Measurements from ENCODE around the gene SPON1. TPM values are rescaled to one million over a fixed set of nuclear protein-coding genes. Genes with fewer than 3 reads are reported as not detected.

Gene SPON1
- total and polyA plus RNA-seq, 2 experiments from 2014 or later = 2.9 to 6.4 TPM

DNA sequence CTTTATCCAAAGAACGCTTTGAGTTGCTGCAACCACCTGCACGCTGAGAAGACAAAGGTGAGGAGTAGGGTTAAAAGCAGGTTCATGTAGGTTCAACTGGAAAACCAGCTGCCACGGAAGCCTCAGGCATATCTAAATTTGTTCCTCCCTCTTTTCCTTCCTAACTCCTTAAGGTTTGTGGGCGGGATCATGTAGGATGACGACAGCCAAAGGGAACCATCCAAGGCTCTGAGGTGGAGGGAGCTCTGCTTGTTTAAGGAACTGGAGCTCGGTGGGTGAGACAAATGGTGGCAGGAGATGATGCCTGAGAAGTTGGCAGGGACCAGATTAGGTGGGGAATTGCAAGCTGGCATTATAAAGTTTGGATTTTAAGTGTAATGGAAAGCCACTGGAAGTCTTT lies 60.3 kb downstream of the SPON1 start:
- Mint-ChIP-seq H3K4me1 (peaks cover 11% of the 10 kb centered on the region; the same call in 2 of the 3 replicates), H3K36me3 (ENCODE audit: low read depth) (no peaks in the 10 kb centered on the region), H3K4me3 (no peak overlapping the region), H3K27ac (no peak overlapping the region), H3K9me3 (no peaks in the 10 kb centered on the region; the same call in 2 of the 3 replicates), H3K27me3 (ENCODE audit: insufficient read depth, low read depth, poor library complexity) (peaks cover 6% of the 10 kb centered on the region)
- Histone ChIP-seq H3K4me3 (no peak overlapping the region), H3K4me2 (no peak overlapping the region), H3K36me3 (ENCODE audit: insufficient read depth) (no peaks in the 10 kb centered on the region), H3K27ac (ENCODE audit: low read depth) (no peak overlapping the region), H3K9me2 (ENCODE audit: insufficient read depth) (0 out of 2 replicates have a peak, but pooled peaks cover 3% of the 10 kb centered on the region), H3K4me1 (ENCODE audit: insufficient read depth) (no peaks in the 10 kb centered on the region), H3K27me3 (ENCODE audit: insufficient read depth) (no peaks in the 10 kb centered on the region), H4K20me1 (replicated peaks; ENCODE audit: insufficient read depth) (no peaks in the 10 kb centered on the region), H2AFZ (peak overlapping the region; percentile 23; the same call in 1 of the 2 replicates), H3F3A (replicated peaks; ENCODE audit: low read depth) (no peaks in the 10 kb centered on the region), H3K79me2 (replicated peaks; ENCODE audit: insufficient read depth) (no peaks in the 10 kb centered on the region)
- peak; percentile 38; the same call in 2 of the 3 replicates for ATAC-seq
- peak; percentile 19 for DNase-seq (ENCODE audit: low spot score)
- TF ChIP-seq, protein P1, sequence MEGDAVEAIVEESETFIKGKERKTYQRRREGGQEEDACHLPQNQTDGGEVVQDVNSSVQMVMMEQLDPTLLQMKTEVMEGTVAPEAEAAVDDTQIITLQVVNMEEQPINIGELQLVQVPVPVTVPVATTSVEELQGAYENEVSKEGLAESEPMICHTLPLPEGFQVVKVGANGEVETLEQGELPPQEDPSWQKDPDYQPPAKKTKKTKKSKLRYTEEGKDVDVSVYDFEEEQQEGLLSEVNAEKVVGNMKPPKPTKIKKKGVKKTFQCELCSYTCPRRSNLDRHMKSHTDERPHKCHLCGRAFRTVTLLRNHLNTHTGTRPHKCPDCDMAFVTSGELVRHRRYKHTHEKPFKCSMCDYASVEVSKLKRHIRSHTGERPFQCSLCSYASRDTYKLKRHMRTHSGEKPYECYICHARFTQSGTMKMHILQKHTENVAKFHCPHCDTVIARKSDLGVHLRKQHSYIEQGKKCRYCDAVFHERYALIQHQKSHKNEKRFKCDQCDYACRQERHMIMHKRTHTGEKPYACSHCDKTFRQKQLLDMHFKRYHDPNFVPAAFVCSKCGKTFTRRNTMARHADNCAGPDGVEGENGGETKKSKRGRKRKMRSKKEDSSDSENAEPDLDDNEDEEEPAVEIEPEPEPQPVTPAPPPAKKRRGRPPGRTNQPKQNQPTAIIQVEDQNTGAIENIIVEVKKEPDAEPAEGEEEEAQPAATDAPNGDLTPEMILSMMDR (conservative IDR thresholded peaks at IDR 0.05; ENCODE audit: low read depth in 2 of 2) = no peak
- TF ChIP-seq EZH2 (IDR thresholded peaks at IDR 0.05; ENCODE audit: low read depth, unreplicated experiment) = no peak
- TF ChIP-seq, protein P2, sequence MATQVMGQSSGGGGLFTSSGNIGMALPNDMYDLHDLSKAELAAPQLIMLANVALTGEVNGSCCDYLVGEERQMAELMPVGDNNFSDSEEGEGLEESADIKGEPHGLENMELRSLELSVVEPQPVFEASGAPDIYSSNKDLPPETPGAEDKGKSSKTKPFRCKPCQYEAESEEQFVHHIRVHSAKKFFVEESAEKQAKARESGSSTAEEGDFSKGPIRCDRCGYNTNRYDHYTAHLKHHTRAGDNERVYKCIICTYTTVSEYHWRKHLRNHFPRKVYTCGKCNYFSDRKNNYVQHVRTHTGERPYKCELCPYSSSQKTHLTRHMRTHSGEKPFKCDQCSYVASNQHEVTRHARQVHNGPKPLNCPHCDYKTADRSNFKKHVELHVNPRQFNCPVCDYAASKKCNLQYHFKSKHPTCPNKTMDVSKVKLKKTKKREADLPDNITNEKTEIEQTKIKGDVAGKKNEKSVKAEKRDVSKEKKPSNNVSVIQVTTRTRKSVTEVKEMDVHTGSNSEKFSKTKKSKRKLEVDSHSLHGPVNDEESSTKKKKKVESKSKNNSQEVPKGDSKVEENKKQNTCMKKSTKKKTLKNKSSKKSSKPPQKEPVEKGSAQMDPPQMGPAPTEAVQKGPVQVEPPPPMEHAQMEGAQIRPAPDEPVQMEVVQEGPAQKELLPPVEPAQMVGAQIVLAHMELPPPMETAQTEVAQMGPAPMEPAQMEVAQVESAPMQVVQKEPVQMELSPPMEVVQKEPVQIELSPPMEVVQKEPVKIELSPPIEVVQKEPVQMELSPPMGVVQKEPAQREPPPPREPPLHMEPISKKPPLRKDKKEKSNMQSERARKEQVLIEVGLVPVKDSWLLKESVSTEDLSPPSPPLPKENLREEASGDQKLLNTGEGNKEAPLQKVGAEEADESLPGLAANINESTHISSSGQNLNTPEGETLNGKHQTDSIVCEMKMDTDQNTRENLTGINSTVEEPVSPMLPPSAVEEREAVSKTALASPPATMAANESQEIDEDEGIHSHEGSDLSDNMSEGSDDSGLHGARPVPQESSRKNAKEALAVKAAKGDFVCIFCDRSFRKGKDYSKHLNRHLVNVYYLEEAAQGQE (IDR thresholded peaks at IDR 0.05; ENCODE audit: unreplicated experiment) = no peak
- TF ChIP-seq, protein P3, sequence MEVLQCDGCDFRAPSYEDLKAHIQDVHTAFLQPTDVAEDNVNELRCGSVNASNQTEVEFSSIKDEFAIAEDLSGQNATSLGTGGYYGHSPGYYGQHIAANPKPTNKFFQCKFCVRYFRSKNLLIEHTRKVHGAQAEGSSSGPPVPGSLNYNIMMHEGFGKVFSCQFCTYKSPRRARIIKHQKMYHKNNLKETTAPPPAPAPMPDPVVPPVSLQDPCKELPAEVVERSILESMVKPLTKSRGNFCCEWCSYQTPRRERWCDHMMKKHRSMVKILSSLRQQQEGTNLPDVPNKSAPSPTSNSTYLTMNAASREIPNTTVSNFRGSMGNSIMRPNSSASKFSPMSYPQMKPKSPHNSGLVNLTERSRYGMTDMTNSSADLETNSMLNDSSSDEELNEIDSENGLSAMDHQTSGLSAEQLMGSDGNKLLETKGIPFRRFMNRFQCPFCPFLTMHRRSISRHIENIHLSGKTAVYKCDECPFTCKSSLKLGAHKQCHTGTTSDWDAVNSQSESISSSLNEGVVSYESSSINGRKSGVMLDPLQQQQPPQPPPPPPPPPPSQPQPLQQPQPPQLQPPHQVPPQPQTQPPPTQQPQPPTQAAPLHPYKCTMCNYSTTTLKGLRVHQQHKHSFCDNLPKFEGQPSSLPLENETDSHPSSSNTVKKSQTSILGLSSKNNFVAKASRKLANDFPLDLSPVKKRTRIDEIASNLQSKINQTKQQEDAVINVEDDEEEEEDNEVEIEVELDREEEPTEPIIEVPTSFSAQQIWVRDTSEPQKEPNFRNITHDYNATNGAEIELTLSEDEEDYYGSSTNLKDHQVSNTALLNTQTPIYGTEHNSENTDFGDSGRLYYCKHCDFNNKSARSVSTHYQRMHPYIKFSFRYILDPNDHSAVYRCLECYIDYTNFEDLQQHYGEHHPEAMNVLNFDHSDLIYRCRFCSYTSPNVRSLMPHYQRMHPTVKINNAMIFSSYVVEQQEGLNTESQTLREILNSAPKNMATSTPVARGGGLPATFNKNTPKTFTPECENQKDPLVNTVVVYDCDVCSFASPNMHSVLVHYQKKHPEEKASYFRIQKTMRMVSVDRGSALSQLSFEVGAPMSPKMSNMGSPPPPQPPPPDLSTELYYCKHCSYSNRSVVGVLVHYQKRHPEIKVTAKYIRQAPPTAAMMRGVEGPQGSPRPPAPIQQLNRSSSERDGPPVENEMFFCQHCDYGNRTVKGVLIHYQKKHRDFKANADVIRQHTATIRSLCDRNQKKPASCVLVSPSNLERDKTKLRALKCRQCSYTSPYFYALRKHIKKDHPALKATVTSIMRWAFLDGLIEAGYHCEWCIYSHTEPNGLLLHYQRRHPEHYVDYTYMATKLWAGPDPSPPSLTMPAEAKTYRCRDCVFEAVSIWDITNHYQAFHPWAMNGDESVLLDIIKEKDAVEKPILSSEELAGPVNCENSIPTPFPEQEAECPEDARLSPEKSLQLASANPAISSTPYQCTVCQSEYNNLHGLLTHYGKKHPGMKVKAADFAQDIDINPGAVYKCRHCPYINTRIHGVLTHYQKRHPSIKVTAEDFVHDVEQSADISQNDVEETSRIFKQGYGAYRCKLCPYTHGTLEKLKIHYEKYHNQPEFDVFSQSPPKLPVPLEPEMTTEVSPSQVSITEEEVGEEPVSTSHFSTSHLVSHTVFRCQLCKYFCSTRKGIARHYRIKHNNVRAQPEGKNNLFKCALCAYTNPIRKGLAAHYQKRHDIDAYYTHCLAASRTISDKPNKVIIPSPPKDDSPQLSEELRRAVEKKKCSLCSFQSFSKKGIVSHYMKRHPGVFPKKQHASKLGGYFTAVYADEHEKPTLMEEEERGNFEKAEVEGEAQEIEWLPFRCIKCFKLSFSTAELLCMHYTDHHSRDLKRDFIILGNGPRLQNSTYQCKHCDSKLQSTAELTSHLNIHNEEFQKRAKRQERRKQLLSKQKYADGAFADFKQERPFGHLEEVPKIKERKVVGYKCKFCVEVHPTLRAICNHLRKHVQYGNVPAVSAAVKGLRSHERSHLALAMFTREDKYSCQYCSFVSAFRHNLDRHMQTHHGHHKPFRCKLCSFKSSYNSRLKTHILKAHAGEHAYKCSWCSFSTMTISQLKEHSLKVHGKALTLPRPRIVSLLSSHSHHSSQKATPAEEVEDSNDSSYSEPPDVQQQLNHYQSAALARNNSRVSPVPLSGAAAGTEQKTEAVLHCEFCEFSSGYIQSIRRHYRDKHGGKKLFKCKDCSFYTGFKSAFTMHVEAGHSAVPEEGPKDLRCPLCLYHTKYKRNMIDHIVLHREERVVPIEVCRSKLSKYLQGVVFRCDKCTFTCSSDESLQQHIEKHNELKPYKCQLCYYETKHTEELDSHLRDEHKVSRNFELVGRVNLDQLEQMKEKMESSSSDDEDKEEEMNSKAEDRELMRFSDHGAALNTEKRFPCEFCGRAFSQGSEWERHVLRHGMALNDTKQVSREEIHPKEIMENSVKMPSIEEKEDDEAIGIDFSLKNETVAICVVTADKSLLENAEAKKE (CRISPR knock-in tag; IDR thresholded peaks at IDR 0.05) = no peak
- TF ChIP-seq, protein P4, sequence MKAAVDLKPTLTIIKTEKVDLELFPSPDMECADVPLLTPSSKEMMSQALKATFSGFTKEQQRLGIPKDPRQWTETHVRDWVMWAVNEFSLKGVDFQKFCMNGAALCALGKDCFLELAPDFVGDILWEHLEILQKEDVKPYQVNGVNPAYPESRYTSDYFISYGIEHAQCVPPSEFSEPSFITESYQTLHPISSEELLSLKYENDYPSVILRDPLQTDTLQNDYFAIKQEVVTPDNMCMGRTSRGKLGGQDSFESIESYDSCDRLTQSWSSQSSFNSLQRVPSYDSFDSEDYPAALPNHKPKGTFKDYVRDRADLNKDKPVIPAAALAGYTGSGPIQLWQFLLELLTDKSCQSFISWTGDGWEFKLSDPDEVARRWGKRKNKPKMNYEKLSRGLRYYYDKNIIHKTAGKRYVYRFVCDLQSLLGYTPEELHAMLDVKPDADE (IDR thresholded peaks at IDR 0.05) = no peak
- TF ChIP-seq JUNB (IDR thresholded peaks at IDR 0.05; ENCODE audit: unreplicated experiment) = no peak
- TF ChIP-seq STAT1 (IDR thresholded peaks at IDR 0.05; ENCODE audit: unreplicated experiment) = no peak
- no peak for TF ChIP-seq NANOG (IDR thresholded peaks at IDR 0.05; ENCODE audit: borderline replicate concordance)
- no peak for TF ChIP-seq ZNF331 (CRISPR knock-in tag; IDR thresholded peaks at IDR 0.05; ENCODE audit: low read depth)
- TF ChIP-seq ZNF114 (CRISPR knock-in tag; IDR thresholded peaks at IDR 0.05) = no peak
- no peak for TF ChIP-seq CREB1 (CRISPR knock-in tag; IDR thresholded peaks at IDR 0.05; ENCODE audit: low read depth)
- TF ChIP-seq EZH2phosphoT487 (IDR thresholded peaks at IDR 0.05; ENCODE audit: unreplicated experiment) = no peak
- TF ChIP-seq POLR2AphosphoS5 (IDR thresholded peaks at IDR 0.05; ENCODE audit: low read depth) = no peak
